Activated CD4-positive, alpha-beta memory T cell treated with anti-CD3 and anti-CD28 coated beads, Interleukin-2, amount 10 ng/mL, durations not matched to agents 7 days and 5 days (primary cell): ENCODE data around the gene NOTCH1. TPM values are rescaled to one million over a fixed set of nuclear protein-coding genes. Genes with fewer than 3 reads are reported as not detected.
"Not testable (repeated sequence)": the region's sequence is repeated elsewhere in the genome, so short reads cannot be mapped to it uniquely, and the experiment has no call there.

Source experiments
- CTCF ChIA-PET: fragments of 350-600 bp; sonication (Branson Sonifier 250); formaldehyde crosslinking; loops from one replicate; lab custom pipeline; 2021; ENCODE audit warnings: antibody characterized with exemption, inconsistent platforms; lab: Charles Lee
- POLR2A ChIA-PET: fragments of 350-600 bp; sonication (Branson Sonifier 250); formaldehyde crosslinking; loops from one replicate; lab custom pipeline; 2021; ENCODE audit warnings: antibody characterized with exemption; lab: Charles Lee
- DNase-seq: peaks from one replicate; pipeline ENCODE4 v3.0.0-alpha.2; 2020
- H3K27ac Mint-ChIP-seq: one replicate; pipeline ENCODE4 v1.8.0; 2021; ENCODE audit warnings: mild to moderate bottlenecking, mixed read lengths
- H3K27me3 Mint-ChIP-seq: one replicate; pipeline ENCODE4 v1.8.0; 2021; ENCODE audit warnings: mixed read lengths
- H3K36me3 Mint-ChIP-seq: one replicate; pipeline ENCODE4 v1.8.0; 2021; ENCODE audit warnings: low read depth, mixed read lengths
- H3K4me1 Mint-ChIP-seq: one replicate; pipeline ENCODE4 v1.8.0; 2021; ENCODE audit warnings: mixed read lengths
- H3K4me3 Mint-ChIP-seq: one replicate; pipeline ENCODE4 v1.8.0; 2021; ENCODE audit warnings: mild to moderate bottlenecking, mixed read lengths
- H3K9me3 Mint-ChIP-seq: one replicate; pipeline ENCODE4 v1.8.0; 2021; ENCODE audit warnings: mixed read lengths
- total RNA-seq, 2 experiments: library from RNA; stranded (reverse); gene quantifications; one replicate each; pipeline ENCODE4 v1.2.3, GENCODE V29; 2021

The NOTCH1 gene
- total RNA-seq, 2 experiments from 2014 or later = 58.8 to 59.8 TPM

GRCh38 chr9:136585531-136586120 lies 39.8 kb upstream of the NOTCH1 start:
- no peak overlapping the region for H3K4me3 Mint-ChIP-seq
- no peaks in the 10 kb centered on the region for H3K36me3 Mint-ChIP-seq
- ChIA-PET CTCF (no interaction called here), POLR2A (no interaction called here)
- no peak overlapping the region for H3K27ac Mint-ChIP-seq
- no peak for DNase-seq
- H3K4me1 Mint-ChIP-seq = peaks cover 1% of the 10 kb centered on the region
- no peaks in the 10 kb centered on the region for H3K9me3 Mint-ChIP-seq
- no peaks in the 10 kb centered on the region for H3K27me3 Mint-ChIP-seq

- Mint-ChIP-seq H3K4me1 (peaks cover 1% of the 10 kb centered on the region), H3K4me3 (no peak overlapping the region), H3K9me3 (no peaks in the 10 kb centered on the region), H3K36me3 (no peaks in the 10 kb centered on the region), H3K27ac (no peak overlapping the region), H3K27me3 (no peaks in the 10 kb centered on the region)
- DNase-seq = no peak
- ChIA-PET CTCF (no interaction called here), POLR2A (no interaction called here)
These were observed 39.1 kb upstream of the NOTCH1 start for GRCh38 chr9:136584934-136585333.

GRCh38 chr9:136584401-136584932 lies 38.6 kb upstream of the NOTCH1 start:
- no peaks in the 10 kb centered on the region for H3K36me3 Mint-ChIP-seq
- no peaks in the 10 kb centered on the region for H3K27me3 Mint-ChIP-seq
- no peak overlapping the region for H3K4me3 Mint-ChIP-seq
- DNase-seq = no peak
- peaks cover 1% of the 10 kb centered on the region for H3K4me1 Mint-ChIP-seq
- H3K9me3 Mint-ChIP-seq = no peaks in the 10 kb centered on the region
- ChIA-PET POLR2A (no interaction called here), CTCF (no interaction called here)
- no peak overlapping the region for H3K27ac Mint-ChIP-seq

DNA sequence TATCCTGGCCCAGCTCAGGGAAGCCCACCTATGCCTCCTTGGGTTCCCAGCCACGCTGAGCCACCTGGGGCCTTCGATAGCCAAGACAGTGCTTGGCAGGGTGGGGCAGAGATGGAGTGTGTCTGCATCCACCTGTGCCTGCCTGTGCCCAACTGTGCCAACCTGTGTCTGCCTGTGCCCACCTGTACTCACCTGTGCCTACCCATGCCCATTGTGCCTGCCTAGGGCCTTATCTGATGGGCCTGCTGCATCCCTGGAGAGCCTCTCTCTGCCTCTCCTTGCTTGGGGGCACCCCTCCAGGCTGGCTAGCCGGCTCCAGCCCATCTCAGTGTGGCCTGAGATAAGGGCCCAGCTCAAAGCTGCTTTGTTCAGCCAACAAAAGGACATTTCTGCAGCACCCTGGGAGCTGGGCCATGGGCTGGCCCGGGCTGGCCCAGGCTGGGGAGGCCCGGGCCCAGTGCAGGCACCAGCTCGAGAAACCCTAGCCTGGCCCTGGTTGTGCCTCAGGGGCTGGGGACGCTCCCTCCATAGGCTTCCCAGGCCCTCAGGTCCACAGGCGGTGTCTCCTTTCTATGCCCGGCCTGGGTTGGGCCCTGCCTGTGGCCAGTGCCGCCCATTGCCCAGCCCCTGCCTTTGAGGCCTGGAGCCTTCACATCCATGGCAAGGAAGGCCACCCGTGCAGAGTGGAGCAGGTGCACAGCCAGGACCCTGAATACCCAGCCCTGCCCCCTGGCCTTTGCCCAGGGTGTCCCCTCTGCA lies 37.3 kb upstream of the NOTCH1 start:
- Mint-ChIP-seq H3K27ac (no peak overlapping the region), H3K4me3 (no peak overlapping the region), H3K27me3 (no peaks in the 10 kb centered on the region), H3K9me3 (no peaks in the 10 kb centered on the region), H3K4me1 (no peaks in the 10 kb centered on the region), H3K36me3 (no peaks in the 10 kb centered on the region)
- CTCF ChIA-PET = no interaction called here
- no peak for DNase-seq
- POLR2A ChIA-PET = no interaction called here

- CTCF ChIA-PET = no interaction called here
These were observed 36.0 kb upstream of the NOTCH1 start for GRCh38 chr9:136581614-136582447.

DNA sequence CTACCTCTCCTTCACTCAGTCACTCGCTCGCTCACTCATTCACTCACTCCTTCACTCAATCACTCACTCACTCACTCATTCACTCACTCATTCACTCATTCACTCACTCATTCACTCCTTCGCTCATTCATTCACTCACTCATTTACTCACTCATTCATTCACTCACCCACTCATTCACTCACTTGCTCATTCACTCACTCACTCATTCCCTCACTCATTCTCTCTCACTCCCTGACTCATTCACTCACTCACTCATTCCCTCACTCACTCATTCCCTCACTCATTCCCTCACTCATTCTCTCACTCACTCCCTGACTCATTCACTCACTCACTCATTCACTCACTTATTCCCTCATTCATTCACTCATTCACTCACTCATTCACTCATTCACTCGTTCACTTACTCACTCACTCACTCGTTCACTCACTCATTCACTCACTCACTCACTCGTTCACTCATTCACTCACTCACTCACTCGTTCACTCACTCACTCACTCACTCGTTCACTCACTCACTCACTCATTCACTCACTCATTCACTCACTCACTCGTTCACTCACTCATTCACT lies 33.9 kb upstream of the NOTCH1 start:
- H3K9me3 Mint-ChIP-seq, H3K36me3 Mint-ChIP-seq, POLR2A ChIA-PET, DNase-seq, CTCF ChIA-PET, H3K4me3 Mint-ChIP-seq, H3K27ac Mint-ChIP-seq, H3K27me3 Mint-ChIP-seq, H3K4me1 Mint-ChIP-seq: not testable (repeated sequence)

More at GRCh38 chr9:136581614-136582447, 36.0 kb upstream of the NOTCH1 start:
- no peaks in the 10 kb centered on the region for H3K36me3 Mint-ChIP-seq
- H3K4me1 Mint-ChIP-seq = no peaks in the 10 kb centered on the region
- POLR2A ChIA-PET = no interaction called here
- no peak overlapping the region for H3K4me3 Mint-ChIP-seq
- H3K9me3 Mint-ChIP-seq = no peaks in the 10 kb centered on the region
- no peaks in the 10 kb centered on the region for H3K27me3 Mint-ChIP-seq
- DNase-seq = no peak
- H3K27ac Mint-ChIP-seq = no peak overlapping the region

- no peak overlapping the region for H3K4me3 Mint-ChIP-seq
- POLR2A ChIA-PET = no interaction called here
- no peaks in the 10 kb centered on the region for H3K27me3 Mint-ChIP-seq
- H3K4me1 Mint-ChIP-seq = peaks cover 2% of the 10 kb centered on the region
- peak; percentile 20 for DNase-seq
- CTCF ChIA-PET = no interaction called here
- H3K36me3 Mint-ChIP-seq = no peaks in the 10 kb centered on the region
- no peaks in the 10 kb centered on the region for H3K9me3 Mint-ChIP-seq
- H3K27ac Mint-ChIP-seq = no peak overlapping the region
These were observed 33.2 kb upstream of the NOTCH1 start for GRCh38 chr9:136578915-136579649.

DNA sequence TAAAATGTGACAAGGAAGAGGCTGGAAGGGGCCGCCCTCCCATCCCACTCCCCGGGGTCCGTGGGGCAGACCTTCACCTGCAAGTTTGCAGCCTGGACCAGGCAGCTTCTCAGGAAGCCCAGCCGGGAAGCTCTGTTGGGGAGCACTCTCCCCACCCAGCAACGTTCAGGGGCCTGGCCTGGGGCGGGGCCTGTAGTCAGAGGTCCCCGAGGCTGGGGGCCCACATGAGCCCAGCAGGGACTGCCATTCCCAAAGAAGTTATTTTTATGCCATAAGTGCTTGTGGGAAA lies 32.7 kb upstream of the NOTCH1 start:
- CTCF ChIA-PET = no interaction called here
- no peaks in the 10 kb centered on the region for H3K9me3 Mint-ChIP-seq
- H3K27me3 Mint-ChIP-seq = no peaks in the 10 kb centered on the region
- no peak for DNase-seq
- peaks cover 2% of the 10 kb centered on the region for H3K4me1 Mint-ChIP-seq
- no peaks in the 10 kb centered on the region for H3K36me3 Mint-ChIP-seq
- no peak overlapping the region for H3K4me3 Mint-ChIP-seq
- POLR2A ChIA-PET = no interaction called here
- no peak overlapping the region for H3K27ac Mint-ChIP-seq

GRCh38 chr9:136577941-136578625 lies 32.2 kb upstream of the NOTCH1 start:
- DNase-seq = no peak
- H3K4me3 Mint-ChIP-seq = no peak overlapping the region
- ChIA-PET POLR2A (no interaction called here), CTCF (no interaction called here)
- H3K36me3 Mint-ChIP-seq = no peaks in the 10 kb centered on the region
- no peak overlapping the region for H3K27ac Mint-ChIP-seq
- H3K9me3 Mint-ChIP-seq = no peaks in the 10 kb centered on the region
- H3K27me3 Mint-ChIP-seq = no peaks in the 10 kb centered on the region
- peaks cover 2% of the 10 kb centered on the region for H3K4me1 Mint-ChIP-seq

- POLR2A ChIA-PET = no interaction called here
- no peak overlapping the region for H3K27ac Mint-ChIP-seq
- no peak overlapping the region for H3K4me3 Mint-ChIP-seq
- peaks cover 2% of the 10 kb centered on the region for H3K4me1 Mint-ChIP-seq
- no peaks in the 10 kb centered on the region for H3K36me3 Mint-ChIP-seq
- no peaks in the 10 kb centered on the region for H3K27me3 Mint-ChIP-seq
- CTCF ChIA-PET = no interaction called here
- no peaks in the 10 kb centered on the region for H3K9me3 Mint-ChIP-seq
- no peak for DNase-seq
These were observed 30.4 kb upstream of the NOTCH1 start for GRCh38 chr9:136576269-136576626.

DNA sequence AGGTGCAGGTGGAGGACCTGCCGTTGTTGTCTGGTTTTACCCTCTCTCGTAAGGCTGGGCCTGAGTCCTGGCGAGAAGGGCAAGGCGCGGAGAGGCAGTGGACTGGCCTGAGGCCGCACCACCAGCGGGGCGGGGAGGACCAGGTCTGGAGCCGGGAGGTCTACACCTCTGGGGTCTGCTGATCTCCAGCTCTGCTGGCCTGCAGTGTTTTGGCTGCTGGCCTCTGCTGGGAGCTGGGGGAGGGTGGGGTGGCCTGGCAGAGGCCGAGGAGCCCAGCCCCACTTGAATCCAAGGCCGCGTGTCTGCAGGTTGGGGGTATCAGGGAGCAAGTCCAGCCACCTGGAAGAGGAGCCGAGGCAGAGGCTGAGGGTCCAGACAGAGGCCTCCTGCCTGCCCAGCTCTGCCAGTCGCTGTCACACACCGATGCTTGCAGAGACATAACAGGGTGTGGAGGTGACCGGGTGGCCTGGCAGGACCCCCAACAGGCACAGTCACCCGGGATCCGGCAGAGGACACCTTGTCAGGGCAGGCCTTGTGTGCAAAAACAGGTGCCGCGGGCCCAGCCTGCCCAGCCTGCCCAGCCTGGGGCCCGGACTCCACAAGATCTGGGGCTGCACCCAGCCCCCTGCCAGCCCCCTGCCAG lies 29.9 kb upstream of the NOTCH1 start:
- Mint-ChIP-seq H3K9me3 (no peaks in the 10 kb centered on the region), H3K36me3 (no peaks in the 10 kb centered on the region), H3K4me3 (no peak overlapping the region), H3K4me1 (peaks cover 2% of the 10 kb centered on the region), H3K27me3 (no peaks in the 10 kb centered on the region), H3K27ac (no peak overlapping the region)
- POLR2A ChIA-PET = no interaction called here
- CTCF ChIA-PET = no interaction called here
- no peak for DNase-seq

- H3K27ac Mint-ChIP-seq, H3K36me3 Mint-ChIP-seq, H3K4me1 Mint-ChIP-seq, CTCF ChIA-PET, H3K27me3 Mint-ChIP-seq, H3K4me3 Mint-ChIP-seq, H3K9me3 Mint-ChIP-seq, POLR2A ChIA-PET, DNase-seq: not testable (repeated sequence)
These were observed 28.8 kb upstream of the NOTCH1 start for GRCh38 chr9:136574606-136575005.
